K562 (cell line): ENCODE results near the gene INPP5E. TPM values are rescaled to one million over a fixed set of nuclear protein-coding genes. Genes with fewer than 3 reads are reported as not detected.
A peak's percentile ranks its signal among the peaks of the same experiment; 100 is the strongest.

Source experiments
- ATAC-seq: fragments of 200-7000 bp; cut with Tn5 transposase; 3 replicates; pipeline ENCODE4 v1.9.1; 2020; ENCODE audit warnings: moderate library complexity
- BruUV-seq: library from RNA; stranded (reverse); fragments of 400-500 nt; replicated peaks from 2 replicates; lab custom pipeline; 2021; lab: Mats Ljungman, UMichigan
- CTCF ChIA-PET: fragments of 300-600 bp; formaldehyde crosslinking; extraction: SDS; loops from one replicate; lab custom pipeline; 2021; ENCODE audit warnings: low intra/inter-chr PET ratio; lab: Yijun Ruan, JAX
- POLR2A ChIA-PET: fragments of 300-600, 350-650 bp; sonication (Branson Sonifier 250); formaldehyde crosslinking; extraction: SDS; loops from one replicate; lab custom pipeline; 2021; ENCODE audit warnings: antibody characterized with exemption, inconsistent platforms; lab: Yijun Ruan, JAX
- DNase-seq, 4 experiments: peaks; one replicate each; pipeline versions ENCODE4 v3.0.0 to v3.0.0-alpha.2; 2011 to 2018; ENCODE audit warnings: low spot score in 3 of 4, mixed read lengths in 3 of 4; ENCODE audit errors: extremely low read depth in 1 of 4
- FAIRE-seq: peaks from 2 replicates; lab custom pipeline; 2011; peaks lifted over from hg19 to GRCh38; lab: Jason Lieb, UNC
- H2AFZ ChIP-seq: 2 replicates; pipeline ENCODE4 v1.6.0; 2011; ENCODE audit warnings: low read depth, low read length, control low read depth, inconsistent platforms
- H3K27ac ChIP-seq: fragments of 200-600 bp; 3 replicates; pipeline ENCODE4 v1.8.0; 2011; ENCODE audit warnings: low read depth, mild to moderate bottlenecking, control low read depth, inconsistent platforms, low read length, moderate library complexity, mixed read lengths; ENCODE audit errors: extremely low read depth
- H3K27me3 ChIP-seq, 2 experiments: fragments of 300-600 bp in 1 of 2; 2 replicates in 1 of 2; 3 replicates in 1 of 2; pipeline versions ENCODE4 v1.6.0 to v1.8.0; 2011; ENCODE audit warnings: inconsistent platforms in 2 of 2, low read length in 2 of 2, mild to moderate bottlenecking in 1 of 2, mixed read lengths in 1 of 2, moderate library complexity in 1 of 2; ENCODE audit not compliant: control insufficient read depth in 2 of 2, insufficient read depth in 2 of 2
- H3K36me3 ChIP-seq: fragments of 300-600 bp; 3 replicates; pipeline ENCODE4 v1.8.0; 2011; ENCODE audit warnings: mild to moderate bottlenecking, low read length, inconsistent platforms; ENCODE audit not compliant: control insufficient read depth, insufficient read depth
- H3K4me1 ChIP-seq, 2 experiments: fragments of 200-600 bp in 1 of 2; replicated peaks in 1 of 2; 2 replicates in 1 of 2; 3 replicates in 1 of 2; pipeline versions ENCODE4 v1.5.1 to v1.8.0; 2011; ENCODE audit warnings: inconsistent platforms in 2 of 2, low read length in 2 of 2, mild to moderate bottlenecking in 1 of 2, mixed read lengths in 1 of 2, moderate library complexity in 1 of 2; ENCODE audit not compliant: control insufficient read depth in 2 of 2, insufficient read depth in 2 of 2
- H3K4me2 ChIP-seq: 2 replicates; pipeline ENCODE4 v1.6.1; 2011; ENCODE audit warnings: low read length, control low read depth, inconsistent platforms, mixed read lengths; ENCODE audit not compliant: insufficient read depth
- H3K4me3 ChIP-seq: fragments of 200-600 bp; sonication (generic), shearing (Covaris generic); 2 replicates; pipeline ENCODE4 v1.5.1; 2016; ENCODE audit warnings: control low read depth, inconsistent platforms
- H3K79me2 ChIP-seq: fragments of 200-600 bp; 3 replicates; pipeline ENCODE4 v1.8.0; 2011; ENCODE audit warnings: low read length, inconsistent platforms; ENCODE audit not compliant: control insufficient read depth, insufficient read depth
- H3K9ac ChIP-seq, 2 experiments: 2 replicates each; pipeline versions ENCODE4 v1.6.0 to v1.6.1; 2011; ENCODE audit warnings: low read depth in 2 of 2, low read length in 2 of 2, control low read depth in 1 of 2, inconsistent platforms in 1 of 2, mild to moderate bottlenecking in 1 of 2, mixed read lengths in 1 of 2; ENCODE audit not compliant: insufficient read depth in 1 of 2
- H3K9me1 ChIP-seq: one replicate; pipeline ENCODE4 v1.6.0; 2011; ENCODE audit warnings: inconsistent platforms, mild to moderate bottlenecking, low read length, moderate library complexity; ENCODE audit not compliant: control insufficient read depth, insufficient read depth
- H3K9me3 ChIP-seq: replicated peaks from 2 replicates; pipeline ENCODE4 v1.5.1; 2011; ENCODE audit warnings: low read depth, low read length, inconsistent platforms; ENCODE audit not compliant: control insufficient read depth, insufficient read depth
- H4K20me1 ChIP-seq: replicated peaks from 2 replicates; pipeline ENCODE4 v1.6.1; 2011; ENCODE audit warnings: low read length, inconsistent platforms, mixed read lengths; ENCODE audit not compliant: control insufficient read depth, insufficient read depth
- CEBPB ChIP-seq: fragments of 450-650 bp; IDR thresholded peaks from 2 replicates; pipeline ENCODE4 v1.6.1; 2016; ENCODE audit warnings: missing genetic modification characterization, missing compliant biosample characterization
- CREB3L1 ChIP-seq: fragments of 450-650 bp; IDR thresholded peaks from 2 replicates; pipeline ENCODE4 v1.6.1; 2014; ENCODE audit warnings: low read depth, mild to moderate bottlenecking, moderate library complexity, borderline replicate concordance
- HMG20A ChIP-seq: fragments of 450-650 bp; formaldehyde crosslinking; conservative IDR thresholded peaks from 2 replicates; pipeline ENCODE4 v1.4.0; 2020; ENCODE audit warnings: mild to moderate bottlenecking, mixed read lengths
- MYBL2 ChIP-seq, 2 experiments: fragments of 450-650 bp in 1 of 2; sonication (generic) in 1 of 2; formaldehyde crosslinking in 1 of 2; IDR thresholded peaks; 2 replicates each; pipeline versions ENCODE4 v1.6.1 to v1.8.1; 2017 to 2022; ENCODE audit warnings: borderline replicate concordance in 1 of 2, inconsistent platforms in 1 of 2, low read depth in 1 of 2, mild to moderate bottlenecking in 1 of 2, missing genetic modification reagents in 1 of 2, moderate library complexity in 1 of 2
- PCBP2 ChIP-seq: fragments of 200-400 bp; formaldehyde crosslinking; IDR thresholded peaks from 2 replicates; pipeline ENCODE4 v1.6.1; 2018; ENCODE audit warnings: low read length, low read depth, mild to moderate bottlenecking, moderate library complexity; ENCODE audit not compliant: poor library complexity, severe bottlenecking
- SRSF3 ChIP-seq: fragments of 200-400 bp; formaldehyde crosslinking; IDR thresholded peaks from 2 replicates; pipeline ENCODE4 v1.6.1; 2016; ENCODE audit warnings: mild to moderate bottlenecking, low read length, moderate library complexity; ENCODE audit not compliant: insufficient read depth
- ZBTB9 ChIP-seq: fragments of 450-650 bp; formaldehyde crosslinking; IDR thresholded peaks from 2 replicates; pipeline ENCODE4 v1.4.0; 2020; ENCODE audit warnings: mild to moderate bottlenecking, moderate library complexity
- WGBS: fragments of 100-300 bp; shearing (Covaris generic); methylation state at CpG from one replicate; pipeline ENCODE4 v1.1.6; 2016; ENCODE audit warnings: low coverage, mixed read lengths; ENCODE audit not compliant: insufficient coverage; ENCODE audit errors: missing lambda C conversion rate; 5-methylcytosine and 5-hydroxymethylcytosine counted together
- in situ Hi-C: fragments of 300-500 bp; cut with MboI; formaldehyde crosslinking; loops from 4 replicates; pipeline ENCODE4 v1.15.0; 2018; ENCODE audit warnings: inconsistent platforms, mixed read lengths
- intact Hi-C: fragments of 100-400 bp; cut with micrococcal nuclease; formaldehyde crosslinking; loops from 2 replicates; pipeline ENCODE4 v1.14.2; 2022
- polyA plus RNA-seq, 8 experiments: library from polyadenylated mRNA; depleted of rRNA in 4 of 8; stranded (reverse) in 5 of 8; unstranded in 3 of 8; fragments of >200 nt; fragmentation: Nextera tagmentation in 2 of 8; fragmentation: Illumina TruSeq in 1 of 8; extraction: Ambion mirVana in 2 of 8; extraction: Trizol in 1 of 8; gene quantifications; 2 replicates each; pipeline versions ENCODE4 v1.2.1 to v1.2.3, GENCODE V29; 2011 to 2014; ENCODE audit warnings: inconsistent platforms in 1 of 8, missing spikeins in 1 of 8
- total RNA-seq, 7 experiments: library from RNA; depleted of rRNA in 6 of 7; stranded (reverse); fragments of >200 nt in 6 of 7; fragmentation: Illumina TruSeq in 2 of 7; extraction: Trizol in 2 of 7; gene quantifications; 2 replicates each; pipeline versions ENCODE4 v1.2.1 to v1.2.3, GENCODE V29; 2011 to 2021; ENCODE audit warnings: low replicate concordance in 1 of 7

Gene INPP5E
- total and polyA plus RNA-seq, 9 of the 15 experiments (the other 6 are each of a cell fraction or from before 2014, with no cell fraction given): 0.38 to 17.4 (median 4.9) TPM

- in situ Hi-C loops: no loop called here
- H3K4me2 ChIP-seq: no peak overlapping the region
- no TSS peak for BruUV-seq
- no peaks in the 10 kb centered on the region for H3K9me3 ChIP-seq
- no peak overlapping the region for H3K27ac ChIP-seq
- no peak overlapping the region for H2AFZ ChIP-seq
- CTCF ChIA-PET: no interaction called here
- H4K20me1 ChIP-seq: no peaks in the 10 kb centered on the region
- FAIRE-seq (no peak), DNase-seq (no peak), ATAC-seq (no peak)
- peaks cover 31% of the 10 kb centered on the region for H3K79me2 ChIP-seq
- 87% methylated on average over 7 of the region's 7 CpGs for WGBS
- H3K9ac ChIP-seq: no peak overlapping the region
- intact Hi-C loops: no loop called here
- H3K9me1 ChIP-seq: no peaks in the 10 kb centered on the region
- H3K36me3 ChIP-seq: peaks cover 73% of the 10 kb centered on the region
- no peaks in the 10 kb centered on the region for H3K27me3 ChIP-seq
- no peak for TF ChIP-seq CREB3L1
- TF ChIP-seq CEBPB: peak; percentile 30; the same call in 1 of the 2 replicates
- TF ChIP-seq PCBP2: no peak
- TF ChIP-seq MYBL2 (IDR thresholded peaks at IDR 0.05; ENCODE audit: low read depth): no peak
- TF ChIP-seq MYBL2 (CRISPR knock-in tag; IDR thresholded peaks at IDR 0.05; ENCODE audit: borderline replicate concordance): no peak
- no peak for TF ChIP-seq SRSF3
- TF ChIP-seq ZBTB9 (CRISPR knock-in tag): no peak
- TF ChIP-seq HMG20A (CRISPR knock-in tag): no peak
- H3K4me1 ChIP-seq: peaks cover 9 to 48% of the 10 kb centered on the region in 2 experiments; a peak in 4 of 5 replicates
- no peak overlapping the region for H3K4me3 ChIP-seq
- POLR2A ChIA-PET: interaction anchor here (0.6 kb wide), 1 partner anchor 69 kb away, joined by 3 read pairs; no protein-coding TSS in a partner anchor
Measured at GRCh38 chr9:136405481-136405880, 34.2 kb downstream of the INPP5E start.
